Tibial artery (tissue), 4 donors: ENCODE data around the gene TRPM3.
A peak's percentile ranks its signal among the peaks of the same experiment; 100 is the strongest.

Source experiments
- DNase-seq, 2 donors: peaks; one replicate each; pipeline ENCODE4 v3.0.0-alpha.2; 2019
- H3K27ac ChIP-seq, 2 donors: fragments of 200-600 bp; sonication (generic) in 1 of 2; 1 replicate in 1 of 2; 2 replicates in 1 of 2; pipeline ENCODE4 v1.5.1; 2018 to 2019; ENCODE audit warnings: mild to moderate bottlenecking in 1 of 2
- H3K27me3 ChIP-seq, 2 donors: fragments of 200-600 bp; sonication (generic) in 1 of 2; one replicate each; pipeline versions ENCODE4 v1.5.1 to v1.6.0; 2016 to 2019
- H3K36me3 ChIP-seq, 3 donors: fragments of 200-600 bp; sonication (generic) in 2 of 3; one replicate each; pipeline ENCODE4 v1.5.1; 2016 to 2019; ENCODE audit warnings: mild to moderate bottlenecking in 2 of 3
- H3K4me1 ChIP-seq, 4 donors: fragments of 200-600 bp; sonication (generic) in 2 of 4; 1 replicate in 3 of 4; 2 replicates in 1 of 4; pipeline ENCODE4 v1.5.1; 2016 to 2019
- H3K4me3 ChIP-seq, 2 donors: fragments of 200-600 bp; sonication (generic) in 1 of 2; 1 replicate in 1 of 2; 2 replicates in 1 of 2; pipeline ENCODE4 v1.5.1; 2018 to 2019; ENCODE audit warnings: mild to moderate bottlenecking in 2 of 2
- H3K9me3 ChIP-seq, 3 donors: fragments of 200-600 bp; sonication (generic) in 1 of 3; one replicate each; pipeline ENCODE4 v1.5.1; 2016 to 2019
- CTCF ChIP-seq, 2 experiments: fragments of 200-600 bp in 1 of 2; fragments of 450-650 bp in 1 of 2; IDR thresholded peaks; one replicate each; pipeline ENCODE4 v1.5.1; 2017 to 2019; ENCODE audit warnings: antibody characterized with exemption in 2 of 2, mild to moderate bottlenecking in 1 of 2, moderate library complexity in 1 of 2
- intact Hi-C: fragments of 100-400 bp; cut with DNase I; formaldehyde crosslinking; loops from one replicate; pipeline ENCODE4 v1.15.0; 2023; ENCODE audit warnings: low total_unique reads

The TRPM3 gene

GRCh38 chr9:70504834-70505233 is 616.6 kb downstream of the TRPM3 start:
- no peak for DNase-seq
- H3K4me3 ChIP-seq, result no peak overlapping the region
- no peaks in the 10 kb centered on the region for H3K36me3 ChIP-seq
- TF ChIP-seq CTCF (IDR thresholded peaks at IDR 0.05), result no peak
- H3K9me3 ChIP-seq, result no peaks in the 10 kb centered on the region
- no peaks in the 10 kb centered on the region for H3K27me3 ChIP-seq
- H3K27ac ChIP-seq, result peak overlapping the region; percentile 25 to 54
- intact Hi-C loops, result no loop called here
- peaks cover 0 to 59% (median 15%) of the 10 kb centered on the region in 4 donors for H3K4me1 ChIP-seq

- Histone ChIP-seq H3K27ac (peak overlapping the region; percentile 70 to 72), H3K36me3 (no peaks in the 10 kb centered on the region), H3K4me1 (peaks cover 0 to 59% (median 15%) of the 10 kb centered on the region in 4 donors), H3K27me3 (no peaks in the 10 kb centered on the region), H3K4me3 (no peak overlapping the region), H3K9me3 (no peaks in the 10 kb centered on the region)
- TF ChIP-seq CTCF (IDR thresholded peaks at IDR 0.05), result no peak
- no peak for DNase-seq
- intact Hi-C loops, result no loop called here
Observed at GRCh38 chr9:70502690-70503089, 618.7 kb downstream of the TRPM3 start.

GRCh38 chr9:70500793-70501192 is 620.6 kb downstream of the TRPM3 start:
- Histone ChIP-seq H3K9me3 (no peaks in the 10 kb centered on the region), H3K4me1 (peaks cover 0 to 52% (median 14%) of the 10 kb centered on the region in 4 donors), H3K36me3 (no peaks in the 10 kb centered on the region), H3K27me3 (no peaks in the 10 kb centered on the region), H3K27ac (peak overlapping the region in 1 of 2 donors; percentile 70), H3K4me3 (no peak overlapping the region)
- no peak for TF ChIP-seq CTCF (IDR thresholded peaks at IDR 0.05)
- intact Hi-C loops, result no loop called here
- no peak for DNase-seq

- Histone ChIP-seq H3K4me1 (peaks cover 0 to 40% (median 10%) of the 10 kb centered on the region in 4 donors), H3K27me3 (no peaks in the 10 kb centered on the region), H3K27ac (no peak overlapping the region), H3K36me3 (no peaks in the 10 kb centered on the region), H3K4me3 (no peak overlapping the region), H3K9me3 (no peaks in the 10 kb centered on the region)
- no peak for DNase-seq
- intact Hi-C loops, result loop anchor here (10.0 kb wide), 1 partner anchor 145 kb away; no protein-coding TSS in a partner anchor
- no peak for TF ChIP-seq CTCF (IDR thresholded peaks at IDR 0.05)
Observed at GRCh38 chr9:70499621-70500020, 621.8 kb downstream of the TRPM3 start.

GRCh38 chr9:70498866-70499265 is 622.6 kb downstream of the TRPM3 start:
- Histone ChIP-seq H3K4me3 (no peak overlapping the region), H3K9me3 (no peaks in the 10 kb centered on the region), H3K36me3 (no peaks in the 10 kb centered on the region), H3K27ac (no peak overlapping the region), H3K27me3 (no peaks in the 10 kb centered on the region), H3K4me1 (peaks cover 0 to 34% (median 7%) of the 10 kb centered on the region in 4 donors)
- DNase-seq, result no peak
- intact Hi-C loops, result loop anchor here (10.0 kb wide), 1 partner anchor 144 kb away; no protein-coding TSS in a partner anchor
- no peak for TF ChIP-seq CTCF (IDR thresholded peaks at IDR 0.05)

GRCh38 chr9:70496244-70496643 is 625.2 kb downstream of the TRPM3 start:
- intact Hi-C loops, result loop anchor here (10.0 kb wide), 1 partner anchor 141 kb away; no protein-coding TSS in a partner anchor
- H3K27ac ChIP-seq, result no peak overlapping the region
- no peak for TF ChIP-seq CTCF (IDR thresholded peaks at IDR 0.05)
- DNase-seq, result no peak
- no peaks in the 10 kb centered on the region for H3K36me3 ChIP-seq
- H3K9me3 ChIP-seq, result no peaks in the 10 kb centered on the region
- no peaks in the 10 kb centered on the region for H3K27me3 ChIP-seq
- peaks cover 0 to 34% (median 15%) of the 10 kb centered on the region in 4 donors for H3K4me1 ChIP-seq
- no peak overlapping the region for H3K4me3 ChIP-seq
